Liver (tissue), 9 donors: ENCODE data around the gene PSMG4. TPM values are rescaled to one million over a fixed set of nuclear protein-coding genes. Genes with fewer than 3 reads are reported as not detected.

Experiments used
- DNase-seq: peaks from one replicate; pipeline ENCODE4 v3.0.0-alpha.2; 2017; ENCODE audit warnings: low spot score
- H3K27ac ChIP-seq, 2 donors: one replicate each; pipeline ENCODE4 v1.7.0; 2013; ENCODE audit warnings: inconsistent platforms in 2 of 2, low read length in 2 of 2, control low read depth in 1 of 2, low read depth in 1 of 2, mild to moderate bottlenecking in 1 of 2
- H3K27me3 ChIP-seq, 4 donors: one replicate each; pipeline versions ENCODE4 v1.6.1 to v1.7.0; 2013; ENCODE audit warnings: low read length in 3 of 4, inconsistent platforms in 1 of 4, mild to moderate bottlenecking in 1 of 4, moderate library complexity in 1 of 4; ENCODE audit not compliant: control insufficient read depth in 4 of 4, insufficient read depth in 4 of 4
- H3K36me3 ChIP-seq, 4 donors: one replicate each; pipeline versions ENCODE4 v1.6.1 to v1.7.0; 2013; ENCODE audit warnings: low read length in 3 of 4, mild to moderate bottlenecking in 3 of 4, low read depth in 1 of 4, moderate library complexity in 1 of 4; ENCODE audit not compliant: control insufficient read depth in 4 of 4, insufficient read depth in 3 of 4
- H3K4me1 ChIP-seq, 4 donors: one replicate each; pipeline versions ENCODE4 v1.6.1 to v1.7.0; 2013; ENCODE audit warnings: low read length in 3 of 4, mild to moderate bottlenecking in 3 of 4, moderate library complexity in 1 of 4; ENCODE audit not compliant: control insufficient read depth in 4 of 4, insufficient read depth in 4 of 4
- H3K4me3 ChIP-seq, 3 donors: one replicate each; pipeline versions ENCODE4 v1.6.1 to v1.7.0; 2013; ENCODE audit warnings: low read length in 3 of 3, control low read depth in 1 of 3, low read depth in 1 of 3, mild to moderate bottlenecking in 1 of 3
- H3K9ac ChIP-seq, 2 donors: one replicate each; pipeline ENCODE4 v1.7.0; 2013; ENCODE audit warnings: low read length in 2 of 2, mild to moderate bottlenecking in 2 of 2, moderate library complexity in 2 of 2, control low read depth in 1 of 2, low read depth in 1 of 2
- H3K9me3 ChIP-seq, 4 donors: one replicate each; pipeline versions ENCODE4 v1.6.1 to v1.7.0; 2013; ENCODE audit warnings: low read length in 3 of 4; ENCODE audit not compliant: control insufficient read depth in 4 of 4
- EGR1 ChIP-seq, 2 donors: IDR thresholded peaks; 2 replicates each; pipeline ENCODE4 v1.6.1; 2016 to 2018; ENCODE audit warnings: antibody characterized with exemption in 2 of 2, low read depth in 2 of 2
- FOXA1 ChIP-seq: IDR thresholded peaks from 2 replicates; pipeline ENCODE4 v1.6.1; 2016; ENCODE audit warnings: antibody characterized with exemption
- FOXA2 ChIP-seq: IDR thresholded peaks from 2 replicates; pipeline ENCODE4 v1.6.1; 2016; ENCODE audit warnings: antibody characterized with exemption
- GABPA ChIP-seq, 2 donors: IDR thresholded peaks in 1 of 2; conservative IDR thresholded peaks in 1 of 2; 2 replicates each; pipeline ENCODE4 v1.6.1; 2016; ENCODE audit warnings: antibody characterized with exemption in 2 of 2, mild to moderate bottlenecking in 1 of 2, moderate library complexity in 1 of 2
- HNF4A ChIP-seq, 2 donors: conservative IDR thresholded peaks; 2 replicates each; pipeline ENCODE4 v1.6.1; 2016; ENCODE audit warnings: antibody characterized with exemption in 2 of 2, mild to moderate bottlenecking in 2 of 2
- HNF4G ChIP-seq: IDR thresholded peaks from 2 replicates; pipeline ENCODE4 v1.6.1; 2016; ENCODE audit warnings: antibody characterized with exemption
- JUND ChIP-seq, 2 donors: IDR thresholded peaks; 2 replicates each; pipeline ENCODE4 v1.6.1; 2016; ENCODE audit warnings: antibody characterized with exemption in 2 of 2
- NR2F2 ChIP-seq: IDR thresholded peaks from 2 replicates; pipeline ENCODE4 v1.6.1; 2016; ENCODE audit warnings: antibody characterized with exemption
- RAD21 ChIP-seq, 2 donors: IDR thresholded peaks; 2 replicates each; pipeline ENCODE4 v1.6.1; 2016; ENCODE audit warnings: antibody characterized with exemption in 2 of 2, mild to moderate bottlenecking in 2 of 2
- RXRA ChIP-seq, 2 donors: IDR thresholded peaks; 2 replicates each; pipeline ENCODE4 v1.6.1; 2017 to 2018; ENCODE audit warnings: antibody characterized with exemption in 2 of 2, mild to moderate bottlenecking in 1 of 2
- TAF1 ChIP-seq: conservative IDR thresholded peaks from 2 replicates; pipeline ENCODE4 v1.6.1; 2016; ENCODE audit warnings: antibody characterized with exemption, mild to moderate bottlenecking
- YY1 ChIP-seq: IDR thresholded peaks from 2 replicates; pipeline ENCODE4 v1.6.1; 2016; ENCODE audit warnings: antibody characterized with exemption, mild to moderate bottlenecking
- WGBS: extraction: QIAGEN DNeasy Blood & Tissue Kit; methylation state at CpG from one replicate; pipeline ENCODE4 v1.1.7; 2013; 5-methylcytosine and 5-hydroxymethylcytosine counted together
- polyA plus RNA-seq, 2 donors: library from polyadenylated mRNA; stranded (reverse) in 1 of 2; unstranded in 1 of 2; fragments of 200-250 nt in 1 of 2; fragments of >200 nt in 1 of 2; fragmentation: Nextera tagmentation in 1 of 2; extraction: Ambion mirVana in 1 of 2; gene quantifications; one replicate each; pipeline versions ENCODE4 v1.2.1 to v1.2.3, GENCODE V29; 2013 to 2015
- total RNA-seq, 2 donors: library from RNA; depleted of rRNA; stranded (reverse); fragments of >200 nt; gene quantifications; one replicate each; pipeline ENCODE4 v1.2.3, GENCODE V29; 2014
- TF ChIP-seq, protein P1 (sequence below): IDR thresholded peaks from 2 replicates; pipeline ENCODE4 v1.6.1; 2016; ENCODE audit warnings: antibody characterized with exemption
- TF ChIP-seq, protein P2 (sequence below): IDR thresholded peaks from 2 replicates; pipeline ENCODE4 v1.6.1; 2016; ENCODE audit warnings: antibody characterized with exemption
- TF ChIP-seq, protein P3 (sequence below): IDR thresholded peaks from 2 replicates; pipeline ENCODE4 v1.6.1; 2016; ENCODE audit warnings: antibody characterized with exemption
- TF ChIP-seq, protein P4 (sequence below): IDR thresholded peaks from 2 replicates; pipeline ENCODE4 v1.6.1; 2016; ENCODE audit warnings: antibody characterized with exemption, mild to moderate bottlenecking
- donor health status: healthy.
- donor health status: healthy.
- donor health status: healthy.
- donor health status: healthy.
- donor health status: healthy.

The PSMG4 gene
- total and polyA plus RNA-seq, 4 donors: 10.7 to 28.5 (median 15.1) TPM

DNA sequence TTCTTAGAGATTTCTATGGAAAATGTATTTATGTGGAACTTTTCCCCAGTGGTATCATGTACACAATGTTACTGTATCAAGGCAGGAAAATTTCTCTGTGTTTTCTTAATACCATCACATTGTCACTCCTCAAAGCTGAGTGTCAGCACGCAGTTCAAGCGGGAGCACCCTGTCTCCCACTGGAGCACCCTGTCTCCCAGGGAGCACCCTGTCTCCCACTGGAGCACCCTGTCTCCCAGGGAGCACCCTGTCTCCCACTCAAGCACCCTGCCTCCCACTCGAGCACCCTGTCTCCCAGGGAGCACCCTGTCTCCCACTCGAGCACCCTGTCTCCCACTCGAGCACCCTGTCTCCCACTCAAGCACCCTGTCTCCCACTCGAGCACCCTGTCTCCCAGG lies 51.3 kb downstream of the PSMG4 start:
- Histone ChIP-seq H3K9me3 (no peaks in the 10 kb centered on the region), H3K36me3 (peaks cover 1 to 18% (median 12%) of the 10 kb centered on the region in 4 donors), H3K27ac (no peak overlapping the region), H3K9ac (no peak overlapping the region), H3K4me3 (no peak overlapping the region), H3K27me3 (no peaks in the 10 kb centered on the region), H3K4me1 (no peaks in the 10 kb centered on the region)
- DNase-seq: no peak
- TF ChIP-seq TAF1 (no peak), JUND (IDR thresholded peaks at IDR 0.05) (no peak)
- TF ChIP-seq, protein P1, sequence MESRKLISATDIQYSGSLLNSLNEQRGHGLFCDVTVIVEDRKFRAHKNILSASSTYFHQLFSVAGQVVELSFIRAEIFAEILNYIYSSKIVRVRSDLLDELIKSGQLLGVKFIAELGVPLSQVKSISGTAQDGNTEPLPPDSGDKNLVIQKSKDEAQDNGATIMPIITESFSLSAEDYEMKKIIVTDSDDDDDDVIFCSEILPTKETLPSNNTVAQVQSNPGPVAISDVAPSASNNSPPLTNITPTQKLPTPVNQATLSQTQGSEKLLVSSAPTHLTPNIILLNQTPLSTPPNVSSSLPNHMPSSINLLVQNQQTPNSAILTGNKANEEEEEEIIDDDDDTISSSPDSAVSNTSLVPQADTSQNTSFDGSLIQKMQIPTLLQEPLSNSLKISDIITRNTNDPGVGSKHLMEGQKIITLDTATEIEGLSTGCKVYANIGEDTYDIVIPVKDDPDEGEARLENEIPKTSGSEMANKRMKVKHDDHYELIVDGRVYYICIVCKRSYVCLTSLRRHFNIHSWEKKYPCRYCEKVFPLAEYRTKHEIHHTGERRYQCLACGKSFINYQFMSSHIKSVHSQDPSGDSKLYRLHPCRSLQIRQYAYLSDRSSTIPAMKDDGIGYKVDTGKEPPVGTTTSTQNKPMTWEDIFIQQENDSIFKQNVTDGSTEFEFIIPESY: no peak
- 95% methylated on average over 6 of the region's 6 CpGs for WGBS

DNA sequence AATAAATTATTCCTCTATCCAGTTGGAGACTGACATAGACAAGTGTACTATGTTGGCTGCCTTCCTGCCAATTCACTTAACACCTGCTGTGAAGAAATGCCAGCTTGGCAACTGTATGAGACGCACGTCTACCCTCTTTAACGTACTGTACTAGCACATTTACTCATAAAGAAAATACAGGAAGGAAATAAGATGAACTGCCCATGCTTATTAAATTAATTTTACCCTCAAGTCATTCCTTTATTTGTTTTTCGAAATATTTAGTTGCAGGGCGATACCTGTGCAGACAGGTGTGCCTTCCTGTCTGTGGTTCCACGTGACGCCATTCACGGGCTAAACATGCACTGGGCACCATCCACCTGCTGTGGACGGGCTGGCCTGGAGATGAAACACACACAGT lies 52.0 kb downstream of the PSMG4 start:
- Histone ChIP-seq H3K4me1 (no peaks in the 10 kb centered on the region), H3K36me3 (peaks cover 1 to 14% (median 10%) of the 10 kb centered on the region in 4 donors), H3K4me3 (no peak overlapping the region), H3K27me3 (no peaks in the 10 kb centered on the region), H3K27ac (no peak overlapping the region), H3K9ac (no peak overlapping the region), H3K9me3 (no peaks in the 10 kb centered on the region)
- no peak for TF ChIP-seq RXRA (IDR thresholded peaks at IDR 0.05)
- no peak for TF ChIP-seq EGR1 (IDR thresholded peaks at IDR 0.05; ENCODE audit: low read depth in 2 of 2)
- TF ChIP-seq RAD21 (IDR thresholded peaks at IDR 0.05): no peak
- no peak for TF ChIP-seq HNF4A (conservative IDR thresholded peaks at IDR 0.05)
- TF ChIP-seq HNF4G: no peak
- TF ChIP-seq, protein P2, sequence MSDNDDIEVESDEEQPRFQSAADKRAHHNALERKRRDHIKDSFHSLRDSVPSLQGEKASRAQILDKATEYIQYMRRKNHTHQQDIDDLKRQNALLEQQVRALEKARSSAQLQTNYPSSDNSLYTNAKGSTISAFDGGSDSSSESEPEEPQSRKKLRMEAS: no peak
- TF ChIP-seq GABPA (IDR thresholded peaks at IDR 0.05 in 1 of 2, conservative IDR thresholded peaks at IDR 0.05 in 1 of 2): no peak
- TF ChIP-seq, protein P3, sequence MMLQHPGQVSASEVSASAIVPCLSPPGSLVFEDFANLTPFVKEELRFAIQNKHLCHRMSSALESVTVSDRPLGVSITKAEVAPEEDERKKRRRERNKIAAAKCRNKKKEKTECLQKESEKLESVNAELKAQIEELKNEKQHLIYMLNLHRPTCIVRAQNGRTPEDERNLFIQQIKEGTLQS: no peak
- no peak for TF ChIP-seq NR2F2
- TF ChIP-seq YY1: no peak
- DNase-seq: no peak
- 87% methylated on average over 9 of the region's 9 CpGs for WGBS

DNA sequence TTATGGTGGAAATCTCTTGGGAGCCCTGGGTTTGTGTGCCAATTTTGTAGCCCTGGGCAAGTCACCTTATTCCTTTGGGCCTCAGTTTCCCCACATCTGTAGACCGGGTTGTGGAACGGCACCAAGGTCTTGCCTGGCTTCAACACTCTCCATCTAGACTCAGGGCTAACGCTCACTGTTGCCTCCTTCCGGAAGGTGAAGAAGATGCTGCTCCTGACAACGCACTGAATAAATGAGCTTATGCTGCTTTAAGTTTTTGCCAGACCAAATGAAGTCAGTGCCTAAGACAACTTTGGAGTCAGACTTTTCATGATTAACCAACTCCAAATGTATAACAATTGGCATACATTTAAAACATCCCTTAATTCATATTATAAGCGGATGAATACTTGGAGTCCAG lies 53.1 kb downstream of the PSMG4 start:
- no peak overlapping the region for H3K27ac ChIP-seq
- H3K4me1 ChIP-seq: no peaks in the 10 kb centered on the region
- H3K9ac ChIP-seq: no peak overlapping the region
- DNase-seq: no peak
- no peak overlapping the region for H3K4me3 ChIP-seq
- 96% methylated on average over 6 of the region's 6 CpGs for WGBS
- peaks cover 1 to 8% (median 6%) of the 10 kb centered on the region in 4 donors for H3K36me3 ChIP-seq
- H3K9me3 ChIP-seq: no peaks in the 10 kb centered on the region
- H3K27me3 ChIP-seq: no peaks in the 10 kb centered on the region
- TF ChIP-seq TAF1 (no peak), FOXA1 (no peak), HNF4A (conservative IDR thresholded peaks at IDR 0.05) (no peak), HNF4G (no peak), YY1 (no peak), GABPA (IDR thresholded peaks at IDR 0.05 in 1 of 2, conservative IDR thresholded peaks at IDR 0.05 in 1 of 2) (no peak), JUND (IDR thresholded peaks at IDR 0.05) (no peak), FOXA2 (no peak), NR2F2 (no peak), EGR1 (IDR thresholded peaks at IDR 0.05; ENCODE audit: low read depth in 2 of 2) (no peak), RXRA (IDR thresholded peaks at IDR 0.05) (no peak)
- TF ChIP-seq, protein P2: no peak
- TF ChIP-seq, protein P4, sequence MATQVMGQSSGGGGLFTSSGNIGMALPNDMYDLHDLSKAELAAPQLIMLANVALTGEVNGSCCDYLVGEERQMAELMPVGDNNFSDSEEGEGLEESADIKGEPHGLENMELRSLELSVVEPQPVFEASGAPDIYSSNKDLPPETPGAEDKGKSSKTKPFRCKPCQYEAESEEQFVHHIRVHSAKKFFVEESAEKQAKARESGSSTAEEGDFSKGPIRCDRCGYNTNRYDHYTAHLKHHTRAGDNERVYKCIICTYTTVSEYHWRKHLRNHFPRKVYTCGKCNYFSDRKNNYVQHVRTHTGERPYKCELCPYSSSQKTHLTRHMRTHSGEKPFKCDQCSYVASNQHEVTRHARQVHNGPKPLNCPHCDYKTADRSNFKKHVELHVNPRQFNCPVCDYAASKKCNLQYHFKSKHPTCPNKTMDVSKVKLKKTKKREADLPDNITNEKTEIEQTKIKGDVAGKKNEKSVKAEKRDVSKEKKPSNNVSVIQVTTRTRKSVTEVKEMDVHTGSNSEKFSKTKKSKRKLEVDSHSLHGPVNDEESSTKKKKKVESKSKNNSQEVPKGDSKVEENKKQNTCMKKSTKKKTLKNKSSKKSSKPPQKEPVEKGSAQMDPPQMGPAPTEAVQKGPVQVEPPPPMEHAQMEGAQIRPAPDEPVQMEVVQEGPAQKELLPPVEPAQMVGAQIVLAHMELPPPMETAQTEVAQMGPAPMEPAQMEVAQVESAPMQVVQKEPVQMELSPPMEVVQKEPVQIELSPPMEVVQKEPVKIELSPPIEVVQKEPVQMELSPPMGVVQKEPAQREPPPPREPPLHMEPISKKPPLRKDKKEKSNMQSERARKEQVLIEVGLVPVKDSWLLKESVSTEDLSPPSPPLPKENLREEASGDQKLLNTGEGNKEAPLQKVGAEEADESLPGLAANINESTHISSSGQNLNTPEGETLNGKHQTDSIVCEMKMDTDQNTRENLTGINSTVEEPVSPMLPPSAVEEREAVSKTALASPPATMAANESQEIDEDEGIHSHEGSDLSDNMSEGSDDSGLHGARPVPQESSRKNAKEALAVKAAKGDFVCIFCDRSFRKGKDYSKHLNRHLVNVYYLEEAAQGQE: no peak
- TF ChIP-seq, protein P1: no peak
- TF ChIP-seq, protein P3: no peak
